ENCODE data around the gene SELL.
"Not testable (repeated sequence)": the region's sequence is repeated elsewhere in the genome, so short reads cannot be mapped to it uniquely, and the experiment has no call there.

The SELL gene

GRCh38 chr1:169662680-169663079, 48.7 kb downstream of the SELL start:
- FAIRE-seq = not testable (repeated sequence)

GRCh38 chr1:169661066-169661465, 50.4 kb downstream of the SELL start:
- not testable (repeated sequence) for FAIRE-seq

GRCh38 chr1:169658777-169659176, 52.6 kb downstream of the SELL start:
- FAIRE-seq = not testable (repeated sequence)

- FAIRE-seq = no peak
Measured at GRCh38 chr1:169653873-169654272, 57.5 kb downstream of the SELL start.

GRCh38 chr1:169651035-169651434, 60.4 kb downstream of the SELL start:
- FAIRE-seq = no peak

GRCh38 chr1:169650551-169650950, 60.9 kb downstream of the SELL start:
- FAIRE-seq = no peak

GRCh38 chr1:169648709-169649108, 62.7 kb downstream of the SELL start:
- FAIRE-seq = no peak

GRCh38 chr1:169648187-169648586, 63.2 kb downstream of the SELL start:
- FAIRE-seq = no peak

- FAIRE-seq = no peak
Measured at GRCh38 chr1:169647512-169647911, 63.9 kb downstream of the SELL start.

- no peak for FAIRE-seq
Measured at GRCh38 chr1:169644297-169644696, 67.1 kb downstream of the SELL start.

Data from TTC549 (cell line).